Forelimb muscle (tissue), 1 donor: ENCODE measurements around the gene RUFY3. TPM values are rescaled to one million over a fixed set of nuclear protein-coding genes. Genes with fewer than 3 reads are reported as not detected.
"Not testable (repeated sequence)": the region's sequence is repeated elsewhere in the genome, so short reads cannot be mapped to it uniquely, and the experiment has no call there.

Source experiments
- DNase-seq: peaks from one replicate; pipeline ENCODE4 v3.0.0-alpha.2; 2013; ENCODE audit warnings: low read depth
- polyA plus RNA-seq: library from polyadenylated mRNA; unstranded; fragments of 120-200 nt; gene quantifications from one replicate; pipeline ENCODE4 v1.2.1, GENCODE V29; 2013; ENCODE audit not compliant: insufficient read length

The RUFY3 gene
- polyA plus RNA-seq, 1 donor = 89.7 TPM

DNA sequence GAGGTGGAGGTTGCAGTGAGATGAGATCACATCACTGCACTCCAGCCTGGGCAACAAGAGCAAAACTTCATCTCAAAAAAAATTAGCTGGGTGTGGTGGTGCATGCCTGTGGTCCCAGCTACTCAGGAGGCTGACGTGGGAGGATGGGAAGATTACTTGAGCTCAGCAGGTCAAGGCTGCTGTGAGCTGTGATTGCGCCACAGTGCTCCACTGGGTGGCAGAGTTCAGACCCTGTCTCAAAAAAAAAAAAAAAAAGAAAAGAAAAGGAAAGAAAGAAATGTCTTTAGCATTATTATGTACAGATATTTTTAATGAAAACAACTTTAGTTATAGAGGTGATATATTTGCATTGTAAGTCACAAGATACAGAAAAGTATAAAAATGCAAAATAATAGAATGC lies 14.2 kb downstream of the RUFY3 start:
- DNase-seq = not testable (repeated sequence)

DNA sequence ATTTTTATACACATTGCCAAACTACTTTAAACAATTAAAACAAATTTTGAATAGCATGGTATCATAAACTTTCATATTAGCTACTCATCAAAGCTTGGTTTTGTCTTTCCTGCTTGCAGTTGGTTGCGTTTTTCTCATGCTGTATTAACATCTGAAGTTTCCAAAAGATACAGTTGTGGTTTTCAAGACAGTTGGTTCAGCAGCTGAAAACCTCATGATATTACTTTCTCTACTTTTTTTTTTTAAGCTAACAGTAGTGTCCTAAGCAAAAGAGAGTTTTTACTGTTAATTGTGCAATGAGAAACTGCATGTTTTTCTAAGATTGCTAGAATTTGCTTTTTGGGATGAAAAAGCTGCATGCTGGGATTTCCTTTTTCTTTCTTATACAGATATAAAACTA lies 15.2 kb downstream of the RUFY3 start:
- DNase-seq = no peak

DNA sequence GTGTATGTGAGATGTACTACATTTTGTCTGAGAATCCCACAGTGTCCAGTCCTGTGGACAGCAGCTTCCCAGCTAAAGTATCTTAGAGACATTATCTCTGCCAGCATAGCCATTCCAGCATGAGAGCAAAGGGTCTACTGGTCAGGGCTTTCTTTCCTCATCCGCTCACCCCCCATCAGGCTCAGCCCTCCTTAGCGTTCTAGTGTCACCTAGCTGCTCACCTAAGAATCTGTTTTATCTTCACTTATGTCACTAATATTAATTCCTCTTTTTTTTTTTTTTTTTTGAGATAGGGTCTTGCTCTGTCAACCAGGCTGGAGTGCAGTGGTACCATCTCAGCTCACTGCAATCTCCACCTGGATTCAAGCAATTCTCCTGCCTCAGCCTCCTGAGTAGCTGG lies 15.6 kb downstream of the RUFY3 start:
- no peak for DNase-seq

DNA sequence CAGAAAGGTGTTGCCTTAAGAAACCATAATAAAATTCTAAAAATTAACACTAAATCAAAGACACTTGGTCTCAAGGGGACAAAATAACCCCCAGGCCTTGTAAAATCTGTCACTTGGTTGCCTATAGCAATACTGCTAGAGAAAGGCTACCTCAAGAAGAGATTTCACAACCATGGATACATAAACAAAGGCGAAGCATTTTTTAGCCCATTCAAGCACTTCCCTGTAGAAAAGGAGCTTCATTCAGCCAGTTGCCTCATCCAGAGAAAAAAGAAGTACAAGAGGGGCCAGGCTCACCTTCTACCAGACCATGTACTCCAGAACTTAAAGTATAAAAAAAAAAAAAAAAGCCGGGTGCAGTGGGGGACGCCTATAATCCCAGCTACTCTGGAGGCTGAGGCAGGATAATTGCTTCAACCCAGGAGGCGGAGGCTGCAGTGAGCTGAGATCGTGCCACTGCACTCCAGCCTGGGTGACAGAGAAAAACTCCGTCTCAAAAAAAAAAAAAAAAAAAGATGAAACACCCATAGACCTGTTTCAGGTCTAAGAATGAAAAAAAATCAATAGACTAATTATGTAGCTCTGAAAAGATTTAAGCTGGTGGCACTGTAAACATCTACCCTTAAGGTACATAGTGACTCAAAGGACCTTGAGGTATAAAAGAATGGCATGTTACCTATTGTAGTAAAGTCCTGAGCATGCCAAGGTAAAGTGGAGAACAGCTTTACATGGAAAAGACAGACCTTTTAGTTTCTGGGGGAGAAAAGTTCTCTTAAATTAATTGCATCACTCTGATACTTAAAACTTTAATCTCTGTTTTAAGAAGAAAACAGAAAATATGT lies 18.0 kb downstream of the RUFY3 start:
- no peak for DNase-seq

DNA sequence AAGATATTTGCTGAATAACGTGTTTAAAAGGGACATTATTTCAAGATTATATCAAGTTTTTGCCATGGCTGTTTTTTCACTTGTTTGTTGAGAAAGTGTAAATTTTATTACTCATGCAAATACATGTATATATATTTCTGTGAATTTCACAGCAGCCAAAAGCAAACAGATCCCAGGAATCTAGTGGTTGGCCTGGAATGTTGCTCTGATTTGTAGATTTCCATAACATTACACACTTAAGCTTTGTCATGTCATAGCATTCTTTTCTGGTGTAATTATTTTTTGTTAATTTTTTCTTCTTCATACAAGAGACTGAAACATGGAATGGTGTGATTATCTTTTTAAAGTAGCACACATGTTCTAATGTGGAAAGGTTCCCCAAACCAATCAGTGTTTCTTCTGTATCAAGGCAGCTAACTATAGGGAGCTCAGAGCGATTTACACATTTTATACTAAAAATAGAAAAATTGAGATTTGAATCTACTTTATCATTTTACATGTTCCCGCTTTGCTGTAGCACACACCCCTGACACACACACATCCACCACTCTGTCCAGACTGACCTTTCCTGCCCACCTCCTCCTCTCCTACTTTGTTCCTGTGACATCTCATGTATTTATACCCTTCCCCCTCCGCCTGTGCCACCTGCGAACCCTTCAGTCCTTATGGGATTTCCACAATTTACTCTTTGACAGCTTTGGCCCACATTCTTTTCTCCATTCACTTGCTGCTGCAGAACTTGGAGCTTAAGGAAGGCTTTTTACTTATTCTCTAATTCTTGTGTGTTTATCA lies 20.3 kb downstream of the RUFY3 start:
- no peak for DNase-seq

DNA sequence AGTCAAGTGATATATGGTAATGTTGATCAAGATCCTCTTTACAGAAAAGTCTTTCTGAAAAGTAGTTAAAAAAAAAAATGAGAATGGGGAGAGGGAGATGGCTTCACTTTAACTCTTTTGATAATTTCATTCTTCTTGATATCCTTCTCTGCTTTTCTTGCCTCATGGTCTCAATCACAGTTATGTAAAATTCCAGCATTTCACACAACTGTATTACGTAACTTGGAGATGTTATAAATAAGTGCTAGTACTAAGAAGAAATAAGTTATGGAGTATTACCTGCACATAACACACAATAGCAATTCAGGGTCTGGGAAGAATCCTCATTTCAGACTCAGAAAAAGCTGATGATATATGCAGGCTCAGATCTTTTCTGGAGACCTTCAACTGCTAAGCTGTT lies 22.0 kb downstream of the RUFY3 start:
- no peak for DNase-seq

DNA sequence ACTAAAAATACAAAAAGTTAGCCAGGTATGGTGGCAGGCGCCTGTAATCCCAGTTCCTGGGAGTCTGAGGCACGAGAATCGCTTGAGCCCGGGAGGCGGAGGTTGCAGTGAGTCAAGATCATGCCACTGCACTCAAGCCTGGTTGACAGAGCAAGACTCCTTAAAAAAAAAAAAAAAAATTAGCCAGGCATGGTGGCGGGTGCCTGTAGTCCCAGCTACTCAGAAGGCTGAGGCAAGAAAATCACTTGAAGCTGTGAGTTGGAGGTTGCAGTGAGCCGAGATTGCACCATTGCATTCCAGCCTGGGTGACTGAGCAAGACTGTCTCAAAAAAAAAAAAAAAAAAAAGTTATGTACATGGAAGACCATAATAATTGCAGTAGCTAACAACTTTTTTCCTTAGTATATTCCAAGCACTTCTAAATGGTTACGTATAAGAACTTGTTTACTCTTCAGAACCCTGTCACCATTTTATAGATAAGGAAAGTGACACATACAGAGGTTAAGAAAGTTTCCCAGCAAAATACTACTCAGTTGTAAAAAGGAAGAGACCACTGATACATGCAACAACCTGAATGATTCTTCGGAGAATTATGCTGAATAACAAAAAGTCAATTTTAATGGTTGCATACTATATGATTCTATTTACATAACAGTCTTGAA lies 24.5 kb downstream of the RUFY3 start:
- DNase-seq = no peak

DNA sequence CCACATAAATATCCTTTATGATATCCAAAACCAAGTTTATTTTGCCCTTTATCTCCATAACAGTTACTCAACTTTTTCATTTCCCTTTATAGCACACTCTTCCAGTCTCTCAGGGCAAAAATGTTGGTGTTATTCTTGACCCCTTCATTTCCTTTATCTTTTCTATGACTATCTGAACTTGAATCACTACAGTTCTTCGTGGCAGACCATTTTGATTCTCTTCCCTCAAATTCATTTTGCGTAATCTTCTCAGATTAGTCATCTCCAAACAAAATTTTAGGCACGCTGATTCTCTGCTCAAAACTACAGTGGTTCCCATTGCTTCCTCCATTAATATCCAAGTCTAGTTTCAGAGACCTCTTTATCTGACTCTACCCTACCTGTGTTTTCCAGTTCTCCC lies 26.1 kb downstream of the RUFY3 start:
- DNase-seq = no peak

DNA sequence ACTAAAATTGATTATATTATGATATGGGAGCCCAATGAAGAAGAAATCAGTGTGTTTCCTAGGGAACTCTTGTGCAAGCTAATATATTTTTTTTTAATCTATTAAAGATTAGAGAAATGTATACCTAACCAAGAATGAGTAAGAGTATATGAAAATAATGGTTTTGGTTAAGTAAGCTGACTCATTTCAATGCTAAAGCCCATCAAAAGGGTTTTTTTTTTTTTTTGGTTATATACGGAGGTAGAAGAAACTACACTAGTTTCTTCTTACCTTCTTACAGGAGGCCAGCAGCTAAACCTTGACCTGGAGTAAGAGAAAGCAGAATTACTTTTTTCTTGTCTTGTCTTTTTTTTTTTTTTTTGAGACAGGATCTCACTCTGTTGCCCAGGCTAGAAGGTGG lies 27.5 kb downstream of the RUFY3 start:
- DNase-seq = no peak

DNA sequence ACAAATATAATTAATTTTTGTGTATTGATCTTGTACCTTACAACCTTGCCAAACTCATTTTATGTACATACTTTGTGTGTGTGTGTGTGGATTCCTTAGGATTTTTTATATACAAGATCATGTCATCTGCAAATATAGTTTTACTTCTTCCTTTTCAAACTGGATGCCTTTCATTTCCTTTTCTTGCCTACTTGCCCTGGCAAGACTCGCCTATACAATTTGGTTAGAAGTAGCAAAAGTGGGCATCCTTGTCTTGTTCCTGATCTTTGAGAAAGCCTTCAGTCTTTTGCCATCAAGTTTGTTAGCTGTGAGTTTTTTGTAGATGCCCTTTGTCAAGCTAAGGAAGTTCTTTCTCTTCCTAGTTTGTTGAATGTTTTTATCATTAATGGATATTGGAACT lies 30.5 kb downstream of the RUFY3 start:
- DNase-seq = no peak

DNA sequence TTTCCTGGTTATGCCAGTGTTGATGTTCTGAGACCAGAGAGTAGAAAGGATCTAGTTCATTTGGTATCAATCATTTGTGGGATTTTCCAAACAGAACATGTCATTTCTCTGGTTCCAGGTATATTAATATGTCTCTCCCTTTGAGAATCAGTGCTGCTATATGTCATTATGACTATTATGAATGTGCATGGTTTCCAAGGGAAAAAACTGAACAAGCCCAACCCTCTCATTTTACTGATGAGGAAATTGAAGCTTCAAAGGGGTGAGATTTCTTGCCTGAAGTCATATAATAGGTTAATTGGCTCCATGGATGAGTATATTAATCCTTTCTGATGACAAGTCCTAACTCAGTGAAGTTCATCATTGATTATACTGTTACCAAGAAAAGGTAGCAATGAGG lies 31.9 kb downstream of the RUFY3 start:
- DNase-seq = no peak

DNA sequence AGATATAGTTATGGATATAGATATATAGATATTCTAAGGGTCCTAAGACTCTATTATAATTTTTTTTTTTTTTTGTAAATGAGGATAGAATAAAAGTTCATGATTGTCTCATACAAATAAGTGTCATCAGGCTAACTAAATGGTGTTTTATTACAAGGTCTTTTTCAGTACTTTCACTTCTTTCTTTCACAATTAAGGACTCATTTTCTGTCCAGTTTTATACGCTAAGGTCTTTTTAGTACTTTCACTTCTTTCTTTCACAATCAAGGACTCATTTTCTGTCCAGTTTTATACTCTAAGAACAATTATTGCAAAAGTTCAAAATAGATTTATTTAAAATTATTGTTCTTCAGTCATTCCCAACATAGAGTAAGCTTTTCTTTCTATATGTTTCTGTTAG lies 32.7 kb downstream of the RUFY3 start:
- no peak for DNase-seq

DNA sequence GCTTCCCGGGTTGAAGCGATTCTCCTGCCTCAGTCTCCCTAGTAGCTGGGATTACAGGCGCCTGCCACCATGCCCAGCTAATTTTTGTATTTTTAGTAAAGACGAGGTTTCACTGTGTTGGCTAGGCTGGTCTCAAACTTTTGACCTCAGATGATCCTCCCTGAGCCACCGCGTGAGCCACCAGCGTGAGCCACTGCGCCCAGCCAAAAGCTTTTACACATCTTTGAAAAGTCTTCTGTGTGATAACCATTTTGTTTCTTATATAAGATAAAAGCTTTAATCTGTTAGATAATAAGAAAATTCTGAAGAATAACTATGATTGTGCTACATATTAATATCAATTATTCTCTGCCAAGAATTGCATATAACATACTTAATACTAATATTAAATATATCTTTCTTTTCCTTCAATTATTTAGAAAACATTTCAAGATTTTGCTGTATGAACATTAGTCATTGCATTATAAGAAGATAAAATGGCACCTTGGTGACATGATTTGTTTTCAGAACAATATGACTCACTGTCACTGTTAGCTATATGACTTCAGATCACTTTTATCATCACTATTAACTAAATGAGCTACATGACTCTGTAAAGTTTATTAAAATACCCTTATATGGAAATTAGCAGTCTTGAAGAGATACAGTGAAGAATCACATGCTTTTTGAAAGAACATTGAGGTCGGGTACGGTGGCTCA lies 33.4 kb downstream of the RUFY3 start:
- DNase-seq = no peak

DNA sequence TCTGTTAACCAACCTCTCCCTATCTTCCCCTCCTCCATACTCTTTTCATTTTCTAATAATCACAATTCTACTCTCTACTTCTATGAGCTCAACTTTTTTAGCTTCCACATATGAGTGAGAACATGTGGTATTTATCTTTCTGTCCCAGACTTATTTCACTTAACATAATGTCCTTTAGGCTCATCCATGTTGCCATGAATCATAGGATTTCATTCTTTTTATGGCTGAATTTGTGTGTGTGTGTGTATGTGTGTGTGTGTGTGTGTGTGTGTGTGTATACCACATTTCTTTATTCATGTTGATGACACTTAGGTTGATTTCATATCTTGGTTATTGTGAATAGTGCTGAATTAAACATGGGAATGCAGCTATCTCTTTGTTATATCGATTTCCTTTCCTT lies 37.4 kb downstream of the RUFY3 start:
- no peak for DNase-seq

DNA sequence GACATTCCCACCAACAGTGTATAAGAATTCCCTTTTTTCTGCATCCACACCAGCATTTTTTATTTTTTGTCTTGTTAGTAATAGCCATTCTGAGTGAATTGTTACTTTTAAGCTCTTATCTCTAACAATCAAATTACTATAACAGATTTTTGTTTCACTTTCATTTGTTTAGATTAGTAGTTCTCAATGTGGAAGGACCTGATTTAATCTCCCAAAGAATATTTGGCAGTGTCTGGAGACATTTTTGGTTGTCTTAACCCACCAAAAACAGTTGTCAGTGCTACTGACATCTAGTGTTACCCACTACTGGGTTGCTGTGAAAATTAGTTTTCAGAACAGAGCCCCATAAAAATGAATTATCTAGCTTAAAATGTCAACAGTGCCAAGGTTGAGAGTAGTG lies 37.9 kb downstream of the RUFY3 start:
- DNase-seq = no peak

DNA sequence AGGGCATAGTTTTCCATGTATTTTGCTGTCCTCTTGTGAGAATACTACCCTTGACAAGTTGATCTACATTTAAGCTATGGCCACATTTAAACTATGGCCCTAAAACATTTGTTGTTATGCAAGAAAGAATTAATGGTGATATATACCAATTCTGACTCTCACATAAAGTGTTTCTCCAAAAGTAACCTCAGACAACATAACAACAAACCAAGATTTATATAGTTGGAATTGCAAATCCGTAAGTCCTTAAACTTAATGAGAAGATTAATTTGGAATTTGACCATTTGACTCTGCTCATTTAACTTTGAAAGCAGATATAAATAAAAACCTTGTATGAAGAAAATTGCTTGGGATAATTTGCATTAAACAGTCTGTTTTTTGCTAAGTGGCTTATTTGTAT lies 38.9 kb downstream of the RUFY3 start:
- no peak for DNase-seq

DNA sequence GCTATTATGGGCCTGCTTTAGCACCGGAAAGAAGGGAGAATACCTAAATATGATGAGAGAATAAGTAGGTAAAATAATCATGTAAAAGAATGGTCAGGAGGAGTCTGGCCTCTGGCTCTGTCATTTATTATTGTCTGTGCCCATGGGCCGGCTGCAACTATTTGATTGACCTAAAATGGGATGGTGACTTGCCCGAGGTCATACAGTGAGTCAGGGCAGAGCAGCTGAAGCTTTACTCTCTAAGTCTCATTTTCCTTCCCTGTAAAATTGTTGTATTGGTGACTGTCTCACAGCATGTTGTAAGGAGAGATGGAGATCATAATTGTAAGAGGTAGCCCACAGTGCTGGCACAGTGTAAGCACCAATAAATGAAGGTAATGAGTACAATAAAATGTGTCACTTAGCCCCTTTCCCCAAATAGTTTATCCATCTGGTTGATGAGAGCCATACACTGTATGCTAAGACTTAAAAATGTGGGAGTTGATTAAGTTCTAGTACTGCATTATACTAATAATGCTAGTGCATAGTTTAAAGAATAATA lies 39.6 kb downstream of the RUFY3 start:
- no peak for DNase-seq

DNA sequence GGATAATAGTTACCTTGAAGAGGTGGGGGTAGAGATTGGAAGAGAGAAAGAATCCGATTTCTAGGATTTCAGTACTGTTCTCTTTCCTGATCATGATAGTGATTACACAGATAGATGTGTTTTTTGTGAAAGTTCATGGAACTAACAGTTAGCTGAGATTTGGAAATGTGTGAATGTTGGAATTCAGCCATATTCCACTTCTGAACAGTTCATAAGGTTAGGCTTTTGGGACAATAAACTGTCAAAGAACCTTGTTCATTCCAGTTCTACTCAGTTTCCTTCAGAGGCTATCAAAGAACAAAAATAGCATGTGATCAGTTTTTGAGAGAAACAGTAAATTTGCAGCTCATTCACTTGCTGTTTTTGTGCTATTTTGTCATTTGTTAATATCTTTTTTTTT lies 43.6 kb downstream of the RUFY3 start:
- DNase-seq = no peak

DNA sequence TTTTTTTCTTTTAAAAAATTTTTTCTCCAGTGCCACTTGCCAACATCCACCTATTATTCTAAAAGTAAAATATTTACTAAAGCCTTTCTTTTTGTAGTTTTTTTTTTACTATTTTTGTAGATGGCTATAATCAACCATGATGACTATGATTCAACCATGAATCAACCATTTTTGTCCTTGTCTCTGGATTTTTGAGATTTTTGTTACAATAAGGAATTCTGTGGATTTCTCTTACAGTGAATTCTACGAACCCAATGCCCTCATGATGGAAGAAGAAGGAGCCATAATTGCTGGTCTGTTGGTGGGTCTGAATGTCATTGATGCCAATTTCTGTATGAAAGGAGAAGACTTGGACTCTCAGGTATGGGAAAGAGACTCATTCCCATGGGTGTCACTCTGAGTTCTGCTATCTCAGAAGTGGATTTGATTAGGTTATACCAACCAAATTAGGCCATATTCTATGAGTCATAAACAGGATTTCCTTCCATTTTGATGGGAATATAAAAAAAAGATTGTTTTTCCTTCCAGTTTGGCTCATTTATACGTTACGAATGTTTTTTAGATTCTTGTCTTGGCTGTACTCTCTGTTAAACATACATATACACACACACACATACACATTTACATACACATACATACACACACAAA lies 46.7 kb downstream of the RUFY3 start:
- no peak for DNase-seq

DNA sequence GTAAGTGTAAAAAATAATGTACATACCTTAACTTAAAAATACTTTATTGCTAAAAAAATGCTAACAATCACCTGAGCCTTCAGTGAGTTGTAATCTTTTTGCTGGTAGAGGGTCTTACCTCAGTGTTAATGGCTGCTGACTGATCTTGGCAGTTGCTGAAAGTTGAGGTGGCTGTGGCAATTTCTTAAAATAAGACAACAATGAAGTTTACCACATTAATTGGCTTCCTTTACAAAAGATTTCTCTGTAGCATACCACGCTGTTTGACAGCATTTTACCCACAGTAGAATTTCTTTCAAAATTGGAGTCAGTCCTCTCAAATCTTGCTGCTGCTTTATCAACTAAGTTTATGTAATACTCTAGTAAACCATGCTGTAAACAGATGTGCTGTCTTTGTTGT lies 47.6 kb downstream of the RUFY3 start:
- not testable (repeated sequence) for DNase-seq

DNA sequence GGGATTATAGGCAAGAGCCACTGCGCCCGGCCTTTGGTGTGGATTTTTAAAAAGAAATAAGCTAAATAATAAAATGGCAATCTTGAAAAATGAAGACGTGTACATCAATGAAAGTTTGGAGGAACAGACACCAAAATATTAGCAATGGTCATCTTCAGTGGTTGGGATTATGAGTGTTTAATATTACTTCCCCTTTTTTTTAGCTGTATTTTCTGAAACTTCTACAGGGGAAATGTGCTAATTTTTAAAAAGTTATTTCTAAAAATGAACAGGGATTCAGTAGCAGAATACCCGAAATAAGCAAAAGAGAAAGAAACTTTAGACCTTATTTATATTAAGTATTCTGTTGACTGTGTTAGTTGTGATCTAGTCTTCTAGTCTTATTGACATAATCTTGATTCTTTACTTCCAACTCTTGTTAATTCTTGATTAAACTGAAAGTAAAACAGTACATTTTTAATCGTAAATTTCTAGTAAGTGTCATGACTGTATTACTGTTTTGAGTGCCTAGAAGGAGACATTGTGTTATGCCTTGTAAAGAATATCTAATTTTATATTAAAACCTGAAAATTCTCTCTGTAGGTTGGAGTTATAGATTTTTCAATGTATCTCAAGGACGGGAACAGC lies 51.3 kb downstream of the RUFY3 start:
- no peak for DNase-seq
